K562 (cell line): ENCODE results near the gene IKZF4. TPM values are rescaled to one million over a fixed set of nuclear protein-coding genes. Genes with fewer than 3 reads are reported as not detected.

Source experiments
- AFF1 ChIP-seq, 2 experiments: fragments of 450-650 bp; IDR thresholded peaks; 2 replicates each; pipeline ENCODE4 v1.6.1; 2018; ENCODE audit warnings: mild to moderate bottlenecking in 2 of 2, low read depth in 1 of 2; ENCODE audit not compliant: partially characterized antibody in 2 of 2
- ARID3A ChIP-seq: IDR thresholded peaks from 2 replicates; pipeline ENCODE4 v1.6.1; 2012; ENCODE audit warnings: low read depth, low read length, improper control_type of control experiment, borderline replicate concordance
- CCNT2 ChIP-seq: IDR thresholded peaks from 2 replicates; pipeline ENCODE4 v1.6.1; 2011; ENCODE audit warnings: borderline replicate concordance, low read depth, mild to moderate bottlenecking, moderate library complexity, mixed read lengths, low read length; ENCODE audit not compliant: insufficient read length; ENCODE audit errors: extremely low read depth
- CGGBP1 ChIP-seq: fragments of 250-450 bp; sonication (Bioruptor Pico); IDR thresholded peaks from 2 replicates; pipeline ENCODE4 v1.9.0; 2021; ENCODE audit warnings: mild to moderate bottlenecking
- DEAF1 ChIP-seq: fragments of 450-650 bp; formaldehyde crosslinking; IDR thresholded peaks from 2 replicates; pipeline ENCODE4 v1.4.0; 2020; ENCODE audit warnings: mild to moderate bottlenecking, moderate library complexity
- ELF2 ChIP-seq: fragments of 250-450 bp; sonication (Bioruptor Pico); IDR thresholded peaks from 2 replicates; pipeline ENCODE4 v1.5.0; 2021; ENCODE audit warnings: mild to moderate bottlenecking
- MTA3 ChIP-seq: fragments of 450-650 bp; formaldehyde crosslinking; IDR thresholded peaks from 2 replicates; pipeline ENCODE4 v1.6.1; 2017; ENCODE audit warnings: mild to moderate bottlenecking, borderline replicate concordance
- MYC ChIP-seq, 2 experiments: fragments of 250-450 bp in 1 of 2; sonication (Bioruptor Pico) in 1 of 2; IDR thresholded peaks; 2 replicates each; pipeline versions ENCODE4 v1.5.1 to v1.6.1; 2012 to 2021; ENCODE audit warnings: low read depth in 2 of 2, borderline replicate concordance in 1 of 2, improper control_type of control experiment in 1 of 2, low read length in 1 of 2, mild to moderate bottlenecking in 1 of 2, moderate library complexity in 1 of 2
- POLR2AphosphoS5 ChIP-seq: IDR thresholded peaks from 2 replicates; pipeline ENCODE4 v1.6.1; 2011; ENCODE audit warnings: mild to moderate bottlenecking, low read depth, low read length, moderate library complexity; ENCODE audit not compliant: control insufficient read depth, insufficient read depth
- TAF1 ChIP-seq: IDR thresholded peaks from 2 replicates; pipeline ENCODE4 v1.6.1; 2011; ENCODE audit warnings: mild to moderate bottlenecking, low read length, moderate library complexity; ENCODE audit not compliant: insufficient read depth, control insufficient read depth, severe bottlenecking; ENCODE audit errors: extremely low read depth
- ZFX ChIP-seq: sonication (generic); formaldehyde crosslinking; IDR thresholded peaks from 2 replicates; pipeline ENCODE4 v1.8.0; 2022; ENCODE audit warnings: mild to moderate bottlenecking, missing genetic modification reagents, moderate library complexity
- polyA plus RNA-seq, 8 experiments: library from polyadenylated mRNA; depleted of rRNA in 4 of 8; stranded (reverse) in 5 of 8; unstranded in 3 of 8; fragments of >200 nt; fragmentation: Nextera tagmentation in 2 of 8; fragmentation: Illumina TruSeq in 1 of 8; extraction: Ambion mirVana in 2 of 8; extraction: Trizol in 1 of 8; gene quantifications; 2 replicates each; pipeline versions ENCODE4 v1.2.1 to v1.2.3, GENCODE V29; 2011 to 2014; ENCODE audit warnings: inconsistent platforms in 1 of 8, missing spikeins in 1 of 8
- total RNA-seq, 7 experiments: library from RNA; depleted of rRNA in 6 of 7; stranded (reverse); fragments of >200 nt in 6 of 7; fragmentation: Illumina TruSeq in 2 of 7; extraction: Trizol in 2 of 7; gene quantifications; 2 replicates each; pipeline versions ENCODE4 v1.2.1 to v1.2.3, GENCODE V29; 2011 to 2021; ENCODE audit warnings: low replicate concordance in 1 of 7

IKZF4 gene
- total and polyA plus RNA-seq, 9 of the 15 experiments (the other 6 are each of a cell fraction or from before 2014, with no cell fraction given), result 1.9 to 16.3 (median 3.6) TPM

GRCh38 chr12:56020423-56021184, at the start of gene IKZF4 (continued):
- TF ChIP-seq MYC (IDR thresholded peaks at IDR 0.05; ENCODE audit: low read depth, low read length) (peak; percentile 38; the same call in 1 of the 2 replicates), MYC (CRISPR knock-in tag; IDR thresholded peaks at IDR 0.05; ENCODE audit: borderline replicate concordance, low read depth) (no peak), ZFX (CRISPR knock-in tag) (peak; percentile 89), MTA3 (peak; percentile 14; the same call in 1 of the 2 replicates), ELF2 (CRISPR knock-in tag) (peak; percentile 51; the same call in 1 of the 2 replicates), DEAF1 (CRISPR knock-in tag) (no peak), ARID3A (no peak), CGGBP1 (CRISPR knock-in tag) (no peak), AFF1 (IDR thresholded peaks at IDR 0.05; ENCODE audit: low read depth in 1 of 2, partially characterized antibody in 2 of 2) (no peak), POLR2AphosphoS5 (peak; percentile 35; the same call in 1 of the 2 replicates), TAF1 (peak; percentile 70), CCNT2 (peak; percentile 37)
